Endothelial cell of umbilical vein (primary cell): Measurements from ENCODE around the gene TICAM1. TPM values are rescaled to one million over a fixed set of nuclear protein-coding genes. Genes with fewer than 3 reads are reported as not detected.

Source experiments
- BruUV-seq: library from RNA; stranded (reverse); fragments of 400-500 nt; replicated peaks from 2 replicates; lab custom pipeline; 2021; lab: Mats Ljungman, UMichigan
- CTCF ChIA-PET: fragments of 300-600, 350-600 bp; sonication (Branson Sonifier 250); formaldehyde crosslinking; loops from one replicate; lab custom pipeline; 2021; ENCODE audit warnings: antibody characterized with exemption, inconsistent platforms; lab: Charles Lee
- POLR2A ChIA-PET: fragments of 300-600, 350-600 bp; sonication (Branson Sonifier 250); formaldehyde crosslinking; loops from one replicate; lab custom pipeline; 2021; ENCODE audit warnings: antibody characterized with exemption, inconsistent platforms; lab: Charles Lee
- DNase-seq: peaks from one replicate; pipeline ENCODE4 v3.0.0-alpha.2; 2011; ENCODE audit warnings: low read depth, low spot score
- FAIRE-seq: peaks from 2 replicates; lab custom pipeline; 2011; peaks lifted over from hg19 to GRCh38; lab: Jason Lieb, UNC
- H2AFZ ChIP-seq: 2 replicates; pipeline ENCODE4 v1.6.0; 2012; ENCODE audit warnings: low read depth, low read length, control low read depth, inconsistent platforms
- H3K27ac ChIP-seq: 2 replicates; pipeline ENCODE4 v1.5.1; 2011; ENCODE audit warnings: low read depth, mild to moderate bottlenecking, control low read depth, low read length, moderate library complexity; ENCODE audit not compliant: insufficient read depth
- H3K27me3 ChIP-seq, 2 experiments: 2 replicates each; pipeline versions ENCODE4 v1.6.0 to v1.6.1; 2011; ENCODE audit warnings: low read length in 2 of 2, mixed read lengths in 1 of 2; ENCODE audit not compliant: control insufficient read depth in 2 of 2, insufficient read depth in 2 of 2
- H3K36me3 ChIP-seq, 2 experiments: 2 replicates in 1 of 2; 3 replicates in 1 of 2; pipeline ENCODE4 v1.5.1; 2011; ENCODE audit warnings: low read length in 2 of 2, mild to moderate bottlenecking in 1 of 2, moderate library complexity in 1 of 2; ENCODE audit not compliant: control insufficient read depth in 2 of 2, insufficient read depth in 2 of 2; ENCODE audit errors: extremely low read depth in 1 of 2
- H3K4me1 ChIP-seq: 3 replicates; pipeline ENCODE4 v1.5.1; 2011; ENCODE audit warnings: mild to moderate bottlenecking, low read length; ENCODE audit not compliant: control insufficient read depth, insufficient read depth; ENCODE audit errors: extremely low read depth
- H3K4me2 ChIP-seq: 2 replicates; pipeline ENCODE4 v1.6.1; 2011; ENCODE audit warnings: low read length, control low read depth, mixed read lengths; ENCODE audit not compliant: insufficient read depth
- H3K4me3 ChIP-seq, 3 experiments: fragments of 200-600 bp in 1 of 3; sonication (generic), shearing (Covaris generic) in 1 of 3; replicated peaks in 1 of 3; 2 replicates each; pipeline ENCODE4 v1.5.1; 2011 to 2016; ENCODE audit warnings: control low read depth in 3 of 3, low read length in 3 of 3, mild to moderate bottlenecking in 2 of 3, inconsistent platforms in 1 of 3, low read depth in 1 of 3, moderate library complexity in 1 of 3; ENCODE audit not compliant: insufficient read depth in 1 of 3
- H3K79me2 ChIP-seq: 2 replicates; pipeline ENCODE4 v1.6.0; 2012; ENCODE audit warnings: low read length, inconsistent platforms; ENCODE audit not compliant: control insufficient read depth, insufficient read depth
- H3K9ac ChIP-seq: replicated peaks from 2 replicates; pipeline ENCODE3; 2011; ENCODE audit warnings: low read length, control low read depth; ENCODE audit not compliant: insufficient read depth; ENCODE audit errors: extremely low read depth
- H3K9me1 ChIP-seq: replicated peaks from 3 replicates; pipeline ENCODE4 v1.6.0; 2011; ENCODE audit warnings: mild to moderate bottlenecking, low read length; ENCODE audit not compliant: control insufficient read depth, insufficient read depth; ENCODE audit errors: extremely low read depth
- H3K9me3 ChIP-seq: replicated peaks from 2 replicates; pipeline ENCODE4 v1.5.1; 2012; ENCODE audit warnings: low read length, inconsistent platforms; ENCODE audit not compliant: control insufficient read depth, insufficient read depth
- H4K20me1 ChIP-seq: replicated peaks from 2 replicates; pipeline ENCODE3; 2011; ENCODE audit warnings: mild to moderate bottlenecking, low read length; ENCODE audit not compliant: control insufficient read depth, insufficient read depth; ENCODE audit errors: extremely low read depth
- FOS ChIP-seq: IDR thresholded peaks from 2 replicates; pipeline ENCODE4 v1.6.1; 2011; ENCODE audit warnings: mild to moderate bottlenecking, low read length, moderate library complexity, borderline replicate concordance; ENCODE audit not compliant: insufficient read depth
- JUN ChIP-seq: IDR thresholded peaks from 2 replicates; pipeline ENCODE4 v1.6.1; 2011; ENCODE audit warnings: borderline replicate concordance, low read depth; ENCODE audit not compliant: insufficient read length, insufficient read depth
- MYC ChIP-seq: IDR thresholded peaks from one replicate; pipeline ENCODE4 v1.6.1; 2011; ENCODE audit warnings: mild to moderate bottlenecking, low read depth, low read length
- POLR2AphosphoS5 ChIP-seq: IDR thresholded peaks from 2 replicates; pipeline ENCODE4 v1.6.1; 2012; ENCODE audit warnings: low read depth, mild to moderate bottlenecking, control low read depth, low read length, moderate library complexity; ENCODE audit not compliant: insufficient read depth
- dilution Hi-C: fragments of 300-500 bp; cut with MboI; formaldehyde crosslinking; loops from one replicate; pipeline ENCODE4 v1.15.0; 2019; ENCODE audit warnings: low sequenced_read_pairs; ENCODE audit not compliant: extremely low pct_ligation_motif_present
- intact Hi-C: fragments of 100-400 bp; cut with micrococcal nuclease; formaldehyde crosslinking; loops from one replicate; pipeline ENCODE4 v1.10.0; 2022
- polyA plus RNA-seq, 4 experiments: library from polyadenylated mRNA; depleted of rRNA in 3 of 4; stranded (reverse) in 3 of 4; unstranded in 1 of 4; fragments of >200 nt; gene quantifications; 2 replicates each; pipeline versions ENCODE4 v1.2.1 to v1.2.3, GENCODE V29; 2011 to 2012; ENCODE audit warnings: missing spikeins in 1 of 4
- total RNA-seq: library from RNA; stranded (reverse); gene quantifications from 2 replicates; pipeline ENCODE4 v1.2.3, GENCODE V29; 2021
- TF ChIP-seq, protein P1 (sequence below): IDR thresholded peaks from 2 replicates; pipeline ENCODE4 v1.6.1; 2011; ENCODE audit not compliant: insufficient read depth, insufficient read length

The TICAM1 gene
- total and polyA plus RNA-seq, 2 donors (not counting 3 experiments of a cell fraction or from before 2014, with no cell fraction given): 4.8 to 17.6 TPM

DNA sequence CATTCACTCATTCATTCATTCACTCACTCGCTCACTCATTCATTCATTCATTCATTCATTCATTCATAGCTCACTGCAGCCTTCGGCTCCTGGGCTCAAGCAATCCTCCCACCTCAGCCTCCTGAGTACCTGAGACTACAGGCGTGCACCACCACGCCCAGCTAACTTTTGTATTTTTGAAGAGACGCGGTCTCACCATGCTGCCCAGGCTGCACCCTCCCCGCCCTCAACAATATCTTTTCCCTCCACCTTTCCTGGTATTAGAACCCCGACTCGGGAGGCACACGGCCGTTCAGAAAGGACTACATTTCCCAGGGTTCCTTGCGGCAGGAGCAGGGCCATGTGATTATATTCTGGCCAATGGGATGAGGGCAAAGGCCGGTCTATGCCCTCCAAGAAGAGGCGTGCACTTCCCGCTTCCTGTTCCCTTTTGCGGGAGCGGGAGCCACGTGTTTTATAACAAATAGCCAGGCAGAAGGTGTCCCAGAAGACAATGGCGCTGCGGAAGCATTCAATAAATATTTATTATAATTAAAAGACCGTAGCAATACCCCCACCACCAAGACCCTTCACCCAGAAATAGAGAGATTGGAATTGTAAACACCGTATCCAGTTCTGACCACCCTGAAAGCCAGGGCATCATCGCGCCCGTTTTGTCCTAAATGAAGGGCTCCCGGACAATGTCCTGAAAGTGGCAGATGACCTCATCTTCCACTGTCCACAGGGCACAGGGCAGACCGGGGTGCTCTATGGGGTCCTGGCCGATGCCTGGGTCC lies 15.9 kb downstream of the TICAM1 start:
- ChIA-PET CTCF (interaction anchor here (0.7 to 3.5 kb wide), 2 partner anchors 36 kb away, joined by 4 to 20 read pairs; no protein-coding TSS in a partner anchor), POLR2A (no interaction called here)
- Histone ChIP-seq H4K20me1 (no peaks in the 10 kb centered on the region), H3K9me3 (no peaks in the 10 kb centered on the region), H3K9ac (no peak overlapping the region), H3K36me3 (peaks cover 0 to 13% of the 10 kb centered on the region in 2 experiments), H3K27ac (no peak overlapping the region), H3K27me3 (no peaks in the 10 kb centered on the region), H3K9me1 (no peaks in the 10 kb centered on the region), H3K4me1 (peaks cover 5% of the 10 kb centered on the region), H3K79me2 (no peaks in the 10 kb centered on the region), H3K4me2 (no peak overlapping the region), H3K4me3 (peak overlapping the region in 1 of 3 experiments; percentile 14), H2AFZ (no peak overlapping the region)
- no TSS peak for BruUV-seq
- FAIRE-seq (peak; percentile 98), DNase-seq (peak; percentile 88)
- TF ChIP-seq MYC: peak; percentile 95
- peak; percentile 15 for TF ChIP-seq FOS
- peak; percentile 40 for TF ChIP-seq POLR2AphosphoS5
- TF ChIP-seq, protein P1, sequence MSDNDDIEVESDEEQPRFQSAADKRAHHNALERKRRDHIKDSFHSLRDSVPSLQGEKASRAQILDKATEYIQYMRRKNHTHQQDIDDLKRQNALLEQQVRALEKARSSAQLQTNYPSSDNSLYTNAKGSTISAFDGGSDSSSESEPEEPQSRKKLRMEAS: peak; percentile 99
- no peak for TF ChIP-seq JUN
- dilution Hi-C loops (no loop called here), intact Hi-C loops (loop anchor here (1.0 kb wide), 1 partner anchor 16 kb away; the partner anchor contains the start of gene TICAM1)
